Peyer's patch (tissue), 4 donors: Measurements from ENCODE around the gene GATAD2B.

Source experiments
- CTCF ChIP-seq, 6 experiments: fragments of 450-650 bp in 4 of 6; fragments of 200-600 bp in 2 of 6; sonication (generic) in 1 of 6; IDR thresholded peaks; one replicate each; pipeline ENCODE4 v1.5.1; 2017 to 2019; ENCODE audit warnings: antibody characterized with exemption in 6 of 6, mild to moderate bottlenecking in 3 of 6, moderate library complexity in 1 of 6
- POLR2A ChIP-seq, 2 donors: fragments of 450-650 bp; IDR thresholded peaks; one replicate each; pipeline ENCODE4 v1.5.1; 2017; ENCODE audit warnings: antibody characterized with exemption in 2 of 2, mild to moderate bottlenecking in 2 of 2, moderate library complexity in 2 of 2

- TF ChIP-seq CTCF (IDR thresholded peaks at IDR 0.05) (no peak), POLR2A (IDR thresholded peaks at IDR 0.05) (no peak)
Measured at GRCh38 chr1:153882296-153882912, 40.4 kb downstream of the GATAD2B start.
